ENCODE data around the gene ACOX3. TPM values are rescaled to one million over a fixed set of nuclear protein-coding genes. Genes with fewer than 3 reads are reported as not detected.

ACOX3 gene
- total and polyA plus RNA-seq, 9 of the 15 experiments (the other 6 are each of a cell fraction or from before 2014, with no cell fraction given): 0.68 to 7.3 (median 3.7) TPM

DNA sequence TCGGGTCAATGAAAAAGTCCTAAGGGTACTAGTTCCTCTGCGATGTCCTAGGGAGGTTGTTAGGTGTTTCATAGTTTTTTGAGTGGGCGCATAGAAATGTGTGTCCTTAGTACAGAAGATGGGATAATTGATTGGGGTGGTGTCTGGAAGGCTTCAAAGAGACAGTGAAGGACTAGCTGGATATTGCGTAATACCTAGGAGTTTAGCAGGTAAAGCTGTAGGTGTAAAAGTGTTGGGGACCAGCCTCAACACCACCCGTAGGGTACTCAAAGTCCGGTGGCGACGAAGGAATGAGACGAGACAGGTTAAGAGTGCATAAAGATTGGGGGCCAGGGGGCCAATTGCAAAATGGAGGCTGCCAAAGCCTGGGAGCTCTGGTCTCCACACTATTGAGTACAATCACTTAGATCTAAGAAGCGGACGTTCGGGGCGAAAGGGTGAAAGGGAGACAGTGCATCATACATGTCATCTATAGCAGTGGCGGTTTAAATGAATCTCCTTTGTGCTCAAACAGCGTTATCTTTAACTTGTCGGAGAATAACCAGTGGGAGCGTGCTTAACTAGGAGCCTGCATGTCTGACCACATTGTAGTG, 1.1 kb upstream of the ACOX3 start:
- Histone ChIP-seq H3K79me2 (ENCODE audit: control insufficient read depth, insufficient read depth, low read length) (peaks cover 87% of the 10 kb centered on the region), H3K27me3 (ENCODE audit: control insufficient read depth in 2 of 2, insufficient read depth in 2 of 2, low read length in 2 of 2) (no peaks in the 10 kb centered on the region), H3K4me3 (peak overlapping the region; percentile 97), H3K9me1 (ENCODE audit: control insufficient read depth, insufficient read depth, low read length) (peaks cover 3% of the 10 kb centered on the region), H3K9me3 (replicated peaks; ENCODE audit: control insufficient read depth, insufficient read depth, low read depth, low read length) (no peaks in the 10 kb centered on the region), H4K20me1 (replicated peaks; ENCODE audit: control insufficient read depth, insufficient read depth, low read length) (peaks cover 18% of the 10 kb centered on the region), H3K27ac (ENCODE audit: extremely low read depth, low read depth, low read length) (peak overlapping the region; percentile 32; the same call in 1 of the 3 replicates), H3K36me3 (ENCODE audit: control insufficient read depth, insufficient read depth, low read length) (peaks cover 23% of the 10 kb centered on the region; the same call in 2 of the 3 replicates), H3K9ac (ENCODE audit: insufficient read depth in 1 of 2, low read depth in 2 of 2, low read length in 2 of 2) (peak overlapping the region; percentile 97 to 99), H3K4me1 (replicated peaks in 1 of 2; ENCODE audit: control insufficient read depth in 2 of 2, insufficient read depth in 2 of 2, low read length in 2 of 2) (peaks cover 8 to 15% of the 10 kb centered on the region in 2 experiments; a peak in 4 of 5 replicates), H3K4me2 (ENCODE audit: insufficient read depth, low read length) (peak overlapping the region; percentile 98), H2AFZ (ENCODE audit: low read depth, low read length) (no peak overlapping the region; the same call in 1 of the 2 replicates)
- BruUV-seq (replicated peaks): TSS peak; percentile 46
- FAIRE-seq: no peak
- DNase-seq (ENCODE audit: extremely low read depth in 1 of 4, low spot score in 3 of 4): peak in 2 of 4 experiments; percentile 19 to 45
- in situ Hi-C loops (cut with MboI) (no loop called here), intact Hi-C loops (cut with micrococcal nuclease) (no loop called here)
- peak; percentile 7 for ATAC-seq
- POLR2A ChIA-PET: interaction anchor here (1.3 to 2.3 kb wide), 4 partner anchors 12 to 27 kb away, joined by 3 to 7 read pairs (median 6); no protein-coding TSS in a partner anchor
- CTCF ChIA-PET (ENCODE audit: low intra/inter-chr PET ratio): no interaction called here
- WGBS (ENCODE audit: insufficient coverage, low coverage, missing lambda C conversion rate): 2% methylated on average over 17 of the region's 17 CpGs
- TF ChIP-seq, protein P1, sequence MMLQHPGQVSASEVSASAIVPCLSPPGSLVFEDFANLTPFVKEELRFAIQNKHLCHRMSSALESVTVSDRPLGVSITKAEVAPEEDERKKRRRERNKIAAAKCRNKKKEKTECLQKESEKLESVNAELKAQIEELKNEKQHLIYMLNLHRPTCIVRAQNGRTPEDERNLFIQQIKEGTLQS (IDR thresholded peaks at IDR 0.05): peak; percentile 43
- TF ChIP-seq, protein P1 (CRISPR knock-in tag; conservative IDR thresholded peaks at IDR 0.05): no peak
- TF ChIP-seq GATAD2B (IDR thresholded peaks at IDR 0.05; ENCODE audit: borderline replicate concordance) (no peak), ZNF551 (CRISPR knock-in tag; IDR thresholded peaks at IDR 0.05) (no peak), CEBPB (tag; IDR thresholded peaks at IDR 0.05) (peak; percentile 99), CEBPG (CRISPR knock-in tag; IDR thresholded peaks at IDR 0.05) (peak; percentile 85), CEBPG (tag; conservative IDR thresholded peaks at IDR 0.05 in 1 of 2, IDR thresholded peaks at IDR 0.05 in 1 of 2) (peak; percentile 88 to 99), RCOR1 (IDR thresholded peaks at IDR 0.05; ENCODE audit: borderline replicate concordance in 1 of 2, low read depth in 2 of 2, low read length in 2 of 2) (peak in 1 of 2 experiments; percentile 41; a peak in 1 of 4 replicates), NFIC (IDR thresholded peaks at IDR 0.05) (no peak), YY1 (IDR thresholded peaks at IDR 0.05; ENCODE audit: borderline replicate concordance in 1 of 3, control insufficient read depth in 1 of 3, extremely low read depth in 1 of 3, insufficient read depth in 3 of 3, insufficient read length in 1 of 3, insufficient replicate concordance in 2 of 3, low read depth in 1 of 3, low read length in 2 of 3) (peak in 1 of 3 experiments; percentile 62), SMARCA5 (IDR thresholded peaks at IDR 0.05) (no peak)
- TF ChIP-seq, protein P2, sequence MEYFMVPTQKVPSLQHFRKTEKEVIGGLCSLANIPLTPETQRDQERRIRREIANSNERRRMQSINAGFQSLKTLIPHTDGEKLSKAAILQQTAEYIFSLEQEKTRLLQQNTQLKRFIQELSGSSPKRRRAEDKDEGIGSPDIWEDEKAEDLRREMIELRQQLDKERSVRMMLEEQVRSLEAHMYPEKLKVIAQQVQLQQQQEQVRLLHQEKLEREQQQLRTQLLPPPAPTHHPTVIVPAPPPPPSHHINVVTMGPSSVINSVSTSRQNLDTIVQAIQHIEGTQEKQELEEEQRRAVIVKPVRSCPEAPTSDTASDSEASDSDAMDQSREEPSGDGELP (CRISPR knock-in tag; IDR thresholded peaks at IDR 0.05; ENCODE audit: borderline replicate concordance): no peak
- TF ChIP-seq, protein P3, sequence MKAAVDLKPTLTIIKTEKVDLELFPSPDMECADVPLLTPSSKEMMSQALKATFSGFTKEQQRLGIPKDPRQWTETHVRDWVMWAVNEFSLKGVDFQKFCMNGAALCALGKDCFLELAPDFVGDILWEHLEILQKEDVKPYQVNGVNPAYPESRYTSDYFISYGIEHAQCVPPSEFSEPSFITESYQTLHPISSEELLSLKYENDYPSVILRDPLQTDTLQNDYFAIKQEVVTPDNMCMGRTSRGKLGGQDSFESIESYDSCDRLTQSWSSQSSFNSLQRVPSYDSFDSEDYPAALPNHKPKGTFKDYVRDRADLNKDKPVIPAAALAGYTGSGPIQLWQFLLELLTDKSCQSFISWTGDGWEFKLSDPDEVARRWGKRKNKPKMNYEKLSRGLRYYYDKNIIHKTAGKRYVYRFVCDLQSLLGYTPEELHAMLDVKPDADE (conservative IDR thresholded peaks at IDR 0.05; ENCODE audit: control insufficient read depth, low read depth, low read length): no peak
- TF ChIP-seq, protein P4, sequence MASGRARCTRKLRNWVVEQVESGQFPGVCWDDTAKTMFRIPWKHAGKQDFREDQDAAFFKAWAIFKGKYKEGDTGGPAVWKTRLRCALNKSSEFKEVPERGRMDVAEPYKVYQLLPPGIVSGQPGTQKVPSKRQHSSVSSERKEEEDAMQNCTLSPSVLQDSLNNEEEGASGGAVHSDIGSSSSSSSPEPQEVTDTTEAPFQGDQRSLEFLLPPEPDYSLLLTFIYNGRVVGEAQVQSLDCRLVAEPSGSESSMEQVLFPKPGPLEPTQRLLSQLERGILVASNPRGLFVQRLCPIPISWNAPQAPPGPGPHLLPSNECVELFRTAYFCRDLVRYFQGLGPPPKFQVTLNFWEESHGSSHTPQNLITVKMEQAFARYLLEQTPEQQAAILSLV (tag; IDR thresholded peaks at IDR 0.05): peak; percentile 91
- TF ChIP-seq, protein P5, sequence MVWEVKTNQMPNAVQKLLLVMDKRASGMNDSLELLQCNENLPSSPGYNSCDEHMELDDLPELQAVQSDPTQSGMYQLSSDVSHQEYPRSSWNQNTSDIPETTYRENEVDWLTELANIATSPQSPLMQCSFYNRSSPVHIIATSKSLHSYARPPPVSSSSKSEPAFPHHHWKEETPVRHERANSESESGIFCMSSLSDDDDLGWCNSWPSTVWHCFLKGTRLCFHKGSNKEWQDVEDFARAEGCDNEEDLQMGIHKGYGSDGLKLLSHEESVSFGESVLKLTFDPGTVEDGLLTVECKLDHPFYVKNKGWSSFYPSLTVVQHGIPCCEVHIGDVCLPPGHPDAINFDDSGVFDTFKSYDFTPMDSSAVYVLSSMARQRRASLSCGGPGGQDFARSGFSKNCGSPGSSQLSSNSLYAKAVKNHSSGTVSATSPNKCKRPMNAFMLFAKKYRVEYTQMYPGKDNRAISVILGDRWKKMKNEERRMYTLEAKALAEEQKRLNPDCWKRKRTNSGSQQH (CRISPR knock-in tag; IDR thresholded peaks at IDR 0.05): no peak

All from K562 (cell line).